ENCODE results near the gene FAM241A.

FAM241A gene

GRCh38 chr4:112230879-112231778, 85.9 kb downstream of the FAM241A start:
- H3K27me3 ChIP-seq (ENCODE audit: control insufficient read depth, insufficient read depth, low read length) = no peaks in the 10 kb centered on the region
- H3K4me1 ChIP-seq (ENCODE audit: control insufficient read depth, low read depth, low read length) = peaks cover 11% of the 10 kb centered on the region
- H3K4me3 ChIP-seq (ENCODE audit: low read length) = peak overlapping the region; percentile 88
- H3K36me3 ChIP-seq (ENCODE audit: control insufficient read depth, low read depth, low read length) = no peaks in the 10 kb centered on the region
- peak overlapping the region; percentile 86 for H3K27ac ChIP-seq (ENCODE audit: low read length)
- no peaks in the 10 kb centered on the region for H3K9me3 ChIP-seq (ENCODE audit: control insufficient read depth, low read depth, low read length)
- H3K9ac ChIP-seq (ENCODE audit: low read length) = peak overlapping the region; percentile 97

- peaks cover 11% of the 10 kb centered on the region for H3K4me1 ChIP-seq (ENCODE audit: control insufficient read depth, low read depth, low read length)
- H3K4me3 ChIP-seq (ENCODE audit: low read length) = peak within 1 kb of the TSS; percentile 88
- no peaks in the 10 kb centered on the region for H3K27me3 ChIP-seq (ENCODE audit: control insufficient read depth, insufficient read depth, low read length)
- no peaks in the 10 kb centered on the region for H3K36me3 ChIP-seq (ENCODE audit: control insufficient read depth, low read depth, low read length)
- peak within 1 kb of the TSS; percentile 88 for H3K27ac ChIP-seq (ENCODE audit: low read length)
- H3K9me3 ChIP-seq (ENCODE audit: control insufficient read depth, low read depth, low read length) = no peaks in the 10 kb centered on the region
- peak within 1 kb of the TSS; percentile 97 for H3K9ac ChIP-seq (ENCODE audit: low read length)
Measured at GRCh38 chr4:112231779-112232713, 86.8 kb downstream of the FAM241A start, which contains the start of gene AP1AR. Gene AP1AR (plus strand): TSS chr4:112231787. CDS start chr4:112232092, 305 bp downstream.

- no peaks in the 10 kb centered on the region for H3K27me3 ChIP-seq (ENCODE audit: control insufficient read depth, insufficient read depth, low read length)
- no peak overlapping the region for H3K4me3 ChIP-seq (ENCODE audit: low read length)
- peaks cover 11% of the 10 kb centered on the region for H3K4me1 ChIP-seq (ENCODE audit: control insufficient read depth, low read depth, low read length)
Measured at GRCh38 chr4:112234952-112235609, 89.8 kb downstream of the FAM241A start.

GRCh38 chr4:112236040-112236439, 90.8 kb downstream of the FAM241A start:
- Histone ChIP-seq H3K9me3 (ENCODE audit: control insufficient read depth, low read depth, low read length) (no peaks in the 10 kb centered on the region), H3K4me1 (ENCODE audit: control insufficient read depth, low read depth, low read length) (peaks cover 8% of the 10 kb centered on the region), H3K9ac (ENCODE audit: low read length) (no peak overlapping the region), H3K4me3 (ENCODE audit: low read length) (no peak overlapping the region), H3K27ac (ENCODE audit: low read length) (no peak overlapping the region), H3K36me3 (ENCODE audit: control insufficient read depth, low read depth, low read length) (no peaks in the 10 kb centered on the region), H3K27me3 (ENCODE audit: control insufficient read depth, insufficient read depth, low read length) (no peaks in the 10 kb centered on the region)

More at GRCh38 chr4:112234952-112235609, 89.8 kb downstream of the FAM241A start:
- Histone ChIP-seq H3K36me3 (ENCODE audit: control insufficient read depth, low read depth, low read length) (no peaks in the 10 kb centered on the region), H3K9me3 (ENCODE audit: control insufficient read depth, low read depth, low read length) (no peaks in the 10 kb centered on the region), H3K9ac (ENCODE audit: low read length) (no peak overlapping the region), H3K27ac (ENCODE audit: low read length) (no peak overlapping the region)

- Histone ChIP-seq H3K4me1 (ENCODE audit: control insufficient read depth, low read depth, low read length) (peaks cover 6% of the 10 kb centered on the region), H3K27ac (ENCODE audit: low read length) (no peak overlapping the region), H3K27me3 (ENCODE audit: control insufficient read depth, insufficient read depth, low read length) (no peaks in the 10 kb centered on the region), H3K9me3 (ENCODE audit: control insufficient read depth, low read depth, low read length) (no peaks in the 10 kb centered on the region), H3K9ac (ENCODE audit: low read length) (no peak overlapping the region), H3K4me3 (ENCODE audit: low read length) (no peak overlapping the region), H3K36me3 (ENCODE audit: control insufficient read depth, low read depth, low read length) (no peaks in the 10 kb centered on the region)
Measured at GRCh38 chr4:112238833-112239232, 93.6 kb downstream of the FAM241A start.

Measured in iPS-18a (cell line).